Uterus (tissue), 4 donors: ENCODE data around the gene ZNF784. TPM values are rescaled to one million over a fixed set of nuclear protein-coding genes. Genes with fewer than 3 reads are reported as not detected.

ENCODE experiments used
- DNase-seq, 2 donors: peaks; one replicate each; pipeline ENCODE4 v3.0.0-alpha.2; 2019 to 2020
- H3K27ac ChIP-seq, 2 donors: fragments of 200-600 bp; sonication (generic); 1 replicate in 1 of 2; 2 replicates in 1 of 2; pipeline ENCODE4 v1.5.1; 2016 to 2018
- H3K27me3 ChIP-seq, 2 donors: fragments of 200-600 bp; sonication (generic); one replicate each; pipeline ENCODE4 v1.5.1; 2018 to 2019; ENCODE audit warnings: control low read depth in 1 of 2
- H3K36me3 ChIP-seq, 2 donors: fragments of 200-600 bp; sonication (generic); one replicate each; pipeline ENCODE4 v1.5.1; 2019; ENCODE audit warnings: control low read depth in 1 of 2
- H3K4me1 ChIP-seq, 2 donors: fragments of 200-600 bp; sonication (generic); one replicate each; pipeline ENCODE4 v1.5.1; 2018 to 2019; ENCODE audit warnings: control low read depth in 1 of 2
- H3K4me3 ChIP-seq, 2 donors: fragments of 200-600 bp; sonication (generic); 1 replicate in 1 of 2; 2 replicates in 1 of 2; pipeline ENCODE4 v1.5.1; 2018 to 2019; ENCODE audit warnings: mild to moderate bottlenecking in 1 of 2
- H3K9me3 ChIP-seq, 2 donors: fragments of 200-600 bp; sonication (generic); one replicate each; pipeline ENCODE4 v1.5.1; 2019; ENCODE audit warnings: control low read depth in 1 of 2
- POLR2A ChIP-seq, 2 donors: fragments of 450-650 bp; IDR thresholded peaks; one replicate each; pipeline ENCODE4 v1.6.1; 2016; ENCODE audit warnings: antibody characterized with exemption in 2 of 2, mild to moderate bottlenecking in 1 of 2, moderate library complexity in 1 of 2
- intact Hi-C: fragments of 100-400 bp; cut with DNase I; formaldehyde crosslinking; loops from one replicate; pipeline ENCODE4 v1.15.1; 2023; ENCODE audit warnings: low total_unique reads
- total RNA-seq, 4 donors: library from RNA; depleted of rRNA in 3 of 4; stranded (reverse); fragments of >200 nt in 3 of 4; gene quantifications; one replicate each; pipeline versions ENCODE4 v1.1.0 to v1.2.4, GENCODE V29; 2014 to 2023
- TF ChIP-seq, protein P1 (sequence below), 4 experiments: fragments of 200-600 bp in 2 of 4; fragments of 450-650 bp in 2 of 4; sonication (generic) in 2 of 4; IDR thresholded peaks; one replicate each; pipeline ENCODE4 v1.5.1; 2016 to 2019; ENCODE audit warnings: antibody characterized with exemption in 4 of 4, mild to moderate bottlenecking in 2 of 4, moderate library complexity in 1 of 4
- donor health status: DM: yes; HTN: yes; CAD: no.

The ZNF784 gene
- total RNA-seq, 4 donors from 2014 or later = 4.1 to 9.6 (median 7.4) TPM

DNA sequence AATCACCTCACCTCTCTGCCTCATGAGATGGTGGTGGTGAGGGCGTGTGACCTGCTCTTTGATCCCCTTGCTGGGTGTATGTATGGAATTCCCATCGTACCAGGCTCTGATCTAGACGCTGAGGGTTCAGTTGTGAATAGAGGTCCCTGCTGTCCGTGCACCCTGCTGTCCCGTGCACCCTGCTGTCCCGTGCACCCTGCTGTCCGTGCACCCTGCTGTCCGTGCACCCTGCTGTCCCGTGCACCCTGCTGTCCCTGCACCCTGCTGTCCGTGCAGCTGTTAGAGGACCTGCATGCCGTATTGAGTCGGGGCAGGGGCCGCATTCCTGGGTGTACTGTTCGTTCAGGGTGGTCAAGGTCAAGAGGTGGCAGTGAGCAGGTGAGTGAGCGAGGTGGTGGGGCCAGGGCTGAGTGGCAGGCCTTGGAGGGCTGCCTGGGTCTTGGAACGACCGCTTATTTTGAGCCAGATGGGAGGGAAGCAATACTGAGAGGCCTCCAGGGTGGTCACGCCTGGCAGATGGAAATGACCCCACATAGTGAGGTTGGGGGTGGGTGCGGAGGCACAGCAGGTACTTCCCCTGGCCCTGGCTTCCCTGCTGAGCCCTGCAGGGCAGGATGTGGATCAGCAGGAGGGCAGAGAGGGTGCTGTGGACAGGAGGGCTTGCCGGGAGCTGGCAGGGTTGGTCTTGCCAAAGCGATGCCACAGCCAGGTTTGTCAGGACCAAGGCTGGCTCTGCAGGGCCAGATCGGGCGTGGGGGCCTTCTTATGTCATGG, 46.1 kb upstream of the ZNF784 start:
- Histone ChIP-seq H3K4me3 (no peak overlapping the region), H3K27me3 (no peaks in the 10 kb centered on the region), H3K4me1 (peaks cover 0 to 7% of the 10 kb centered on the region in 2 donors), H3K27ac (no peak overlapping the region), H3K36me3 (no peaks in the 10 kb centered on the region), H3K9me3 (no peaks in the 10 kb centered on the region)
- no peak for DNase-seq
- intact Hi-C loops = no loop called here
- TF ChIP-seq POLR2A (IDR thresholded peaks at IDR 0.05) = no peak
- TF ChIP-seq, protein P1, sequence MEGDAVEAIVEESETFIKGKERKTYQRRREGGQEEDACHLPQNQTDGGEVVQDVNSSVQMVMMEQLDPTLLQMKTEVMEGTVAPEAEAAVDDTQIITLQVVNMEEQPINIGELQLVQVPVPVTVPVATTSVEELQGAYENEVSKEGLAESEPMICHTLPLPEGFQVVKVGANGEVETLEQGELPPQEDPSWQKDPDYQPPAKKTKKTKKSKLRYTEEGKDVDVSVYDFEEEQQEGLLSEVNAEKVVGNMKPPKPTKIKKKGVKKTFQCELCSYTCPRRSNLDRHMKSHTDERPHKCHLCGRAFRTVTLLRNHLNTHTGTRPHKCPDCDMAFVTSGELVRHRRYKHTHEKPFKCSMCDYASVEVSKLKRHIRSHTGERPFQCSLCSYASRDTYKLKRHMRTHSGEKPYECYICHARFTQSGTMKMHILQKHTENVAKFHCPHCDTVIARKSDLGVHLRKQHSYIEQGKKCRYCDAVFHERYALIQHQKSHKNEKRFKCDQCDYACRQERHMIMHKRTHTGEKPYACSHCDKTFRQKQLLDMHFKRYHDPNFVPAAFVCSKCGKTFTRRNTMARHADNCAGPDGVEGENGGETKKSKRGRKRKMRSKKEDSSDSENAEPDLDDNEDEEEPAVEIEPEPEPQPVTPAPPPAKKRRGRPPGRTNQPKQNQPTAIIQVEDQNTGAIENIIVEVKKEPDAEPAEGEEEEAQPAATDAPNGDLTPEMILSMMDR (IDR thresholded peaks at IDR 0.05) = no peak

DNA sequence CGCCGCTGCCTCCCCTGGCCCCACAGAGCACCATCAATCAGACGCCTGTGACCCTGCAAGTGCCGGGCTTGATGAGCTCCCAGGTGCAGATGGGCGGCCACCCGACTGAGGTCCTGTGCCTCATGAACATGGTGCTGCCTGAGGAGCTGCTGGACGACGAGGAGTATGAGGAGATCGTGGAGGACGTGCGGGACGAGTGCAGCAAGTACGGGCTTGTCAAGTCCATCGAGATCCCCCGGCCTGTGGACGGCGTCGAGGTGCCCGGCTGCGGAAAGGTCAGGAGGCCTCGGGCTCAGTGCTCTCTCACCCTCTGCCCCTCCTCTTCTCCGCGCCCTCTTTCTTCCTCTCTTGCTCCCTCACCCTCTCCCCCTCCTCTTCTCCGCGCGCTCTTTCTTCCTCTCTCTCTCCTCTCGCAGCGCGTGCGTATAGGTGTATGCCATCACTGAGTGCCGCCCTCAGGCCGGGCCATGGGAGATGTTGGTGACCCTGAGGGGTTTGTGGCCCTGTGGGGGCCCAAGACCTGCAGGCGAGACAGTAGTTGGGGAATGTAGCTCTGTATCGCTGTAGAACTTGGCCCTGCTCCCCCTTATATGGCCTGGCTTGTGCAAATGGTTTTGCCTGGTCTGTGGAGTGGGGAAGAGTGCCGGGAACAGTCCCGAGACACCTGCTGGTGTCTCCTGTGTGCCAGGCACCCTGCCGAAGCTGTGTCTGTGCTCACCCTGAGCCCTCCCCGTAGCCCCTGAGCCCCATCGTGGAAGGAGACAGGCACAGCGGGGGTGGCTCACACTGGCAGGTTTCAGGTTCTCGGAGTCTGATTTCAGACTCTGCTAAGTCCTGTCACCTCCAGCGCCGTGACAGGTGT, 45.3 kb upstream of the ZNF784 start:
- Histone ChIP-seq H3K27ac (no peak overlapping the region), H3K36me3 (no peaks in the 10 kb centered on the region), H3K9me3 (no peaks in the 10 kb centered on the region), H3K4me3 (no peak overlapping the region), H3K27me3 (no peaks in the 10 kb centered on the region), H3K4me1 (peaks cover 0 to 6% of the 10 kb centered on the region in 2 donors)
- TF ChIP-seq, protein P1 (IDR thresholded peaks at IDR 0.05) = no peak
- TF ChIP-seq POLR2A (IDR thresholded peaks at IDR 0.05) = no peak
- intact Hi-C loops = no loop called here
- no peak for DNase-seq

DNA sequence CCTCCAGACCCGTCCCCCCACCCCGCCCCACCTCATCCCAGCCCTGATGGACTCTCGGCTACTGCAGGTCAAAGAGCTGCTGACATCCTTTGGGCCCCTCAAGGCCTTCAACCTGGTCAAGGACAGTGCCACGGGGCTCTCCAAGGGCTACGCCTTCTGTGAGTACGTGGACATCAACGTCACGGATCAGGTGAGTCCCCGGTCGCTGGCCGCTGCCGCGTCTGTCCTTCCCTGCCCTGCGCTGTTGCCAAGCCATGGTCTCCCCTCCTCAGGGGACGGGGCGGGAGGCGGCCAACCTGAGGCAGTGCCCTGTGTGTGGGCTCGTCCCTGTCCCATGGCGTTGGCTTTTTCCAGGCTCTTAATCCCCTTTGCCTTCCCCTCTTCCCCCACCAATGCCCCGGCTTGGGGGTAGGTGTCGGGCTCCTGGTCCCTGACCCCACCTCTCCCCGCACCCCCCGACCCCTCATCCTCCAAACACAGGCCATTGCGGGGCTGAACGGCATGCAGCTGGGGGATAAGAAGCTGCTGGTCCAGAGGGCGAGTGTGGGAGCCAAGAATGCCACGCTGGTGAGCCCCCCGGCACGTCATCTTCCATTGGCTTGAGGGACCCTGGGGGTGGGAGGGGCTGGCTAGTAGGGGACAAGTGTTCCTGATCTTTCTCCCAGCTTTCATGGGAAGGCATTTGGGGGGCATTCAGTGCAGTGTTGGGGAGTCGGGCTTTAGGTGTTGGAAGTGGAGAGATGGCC, 44.4 kb upstream of the ZNF784 start:
- no peaks in the 10 kb centered on the region for H3K4me1 ChIP-seq
- intact Hi-C loops = no loop called here
- H3K4me3 ChIP-seq = no peak overlapping the region
- H3K27me3 ChIP-seq = no peaks in the 10 kb centered on the region
- H3K36me3 ChIP-seq = no peaks in the 10 kb centered on the region
- H3K27ac ChIP-seq = no peak overlapping the region
- no peaks in the 10 kb centered on the region for H3K9me3 ChIP-seq
- TF ChIP-seq, protein P1 (IDR thresholded peaks at IDR 0.05) = no peak
- no peak for TF ChIP-seq POLR2A (IDR thresholded peaks at IDR 0.05)
- no peak for DNase-seq

DNA sequence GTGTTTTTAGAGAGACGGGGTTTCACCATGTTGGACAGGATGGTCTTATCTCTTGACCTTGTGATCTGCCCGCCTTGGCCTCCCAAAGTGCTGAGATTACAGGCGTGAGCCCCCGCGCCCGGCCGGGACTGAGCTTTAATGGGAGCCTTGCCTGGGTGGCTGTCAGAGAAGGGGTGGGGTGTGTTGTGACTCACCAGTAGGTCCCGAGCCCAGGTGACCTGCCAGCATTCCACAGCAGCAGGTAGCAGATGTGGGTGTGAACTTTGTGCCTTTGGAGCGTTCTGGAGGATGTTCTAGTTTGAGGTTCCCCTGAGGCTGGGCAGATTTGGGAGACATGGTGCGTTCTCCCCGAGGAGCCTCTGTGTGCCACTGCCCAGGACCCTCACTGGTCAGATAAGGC, 43.6 kb upstream of the ZNF784 start:
- intact Hi-C loops = no loop called here
- Histone ChIP-seq H3K36me3 (no peaks in the 10 kb centered on the region), H3K27me3 (no peaks in the 10 kb centered on the region), H3K9me3 (no peaks in the 10 kb centered on the region), H3K4me1 (no peaks in the 10 kb centered on the region), H3K27ac (no peak overlapping the region), H3K4me3 (no peak overlapping the region)
- TF ChIP-seq POLR2A (IDR thresholded peaks at IDR 0.05) = no peak
- TF ChIP-seq, protein P1 (IDR thresholded peaks at IDR 0.05) = no peak
- no peak for DNase-seq
